Measurements from ENCODE around the gene FBLN7.
"Not testable (repeated sequence)": the region's sequence is repeated elsewhere in the genome, so short reads cannot be mapped to it uniquely, and the experiment has no call there.

Gene FBLN7

GRCh38 chr2:112184121-112184520 lies 45.9 kb downstream of the FBLN7 start:
- no peak for DNase-seq (ENCODE audit: low read depth in 2 of 2)

GRCh38 chr2:112185131-112185530 lies 46.9 kb downstream of the FBLN7 start:
- DNase-seq (ENCODE audit: low read depth in 2 of 2), result no peak

GRCh38 chr2:112187046-112187715 lies 49.0 kb downstream of the FBLN7 start:
- no peak for DNase-seq (ENCODE audit: low read depth in 2 of 2)

DNA sequence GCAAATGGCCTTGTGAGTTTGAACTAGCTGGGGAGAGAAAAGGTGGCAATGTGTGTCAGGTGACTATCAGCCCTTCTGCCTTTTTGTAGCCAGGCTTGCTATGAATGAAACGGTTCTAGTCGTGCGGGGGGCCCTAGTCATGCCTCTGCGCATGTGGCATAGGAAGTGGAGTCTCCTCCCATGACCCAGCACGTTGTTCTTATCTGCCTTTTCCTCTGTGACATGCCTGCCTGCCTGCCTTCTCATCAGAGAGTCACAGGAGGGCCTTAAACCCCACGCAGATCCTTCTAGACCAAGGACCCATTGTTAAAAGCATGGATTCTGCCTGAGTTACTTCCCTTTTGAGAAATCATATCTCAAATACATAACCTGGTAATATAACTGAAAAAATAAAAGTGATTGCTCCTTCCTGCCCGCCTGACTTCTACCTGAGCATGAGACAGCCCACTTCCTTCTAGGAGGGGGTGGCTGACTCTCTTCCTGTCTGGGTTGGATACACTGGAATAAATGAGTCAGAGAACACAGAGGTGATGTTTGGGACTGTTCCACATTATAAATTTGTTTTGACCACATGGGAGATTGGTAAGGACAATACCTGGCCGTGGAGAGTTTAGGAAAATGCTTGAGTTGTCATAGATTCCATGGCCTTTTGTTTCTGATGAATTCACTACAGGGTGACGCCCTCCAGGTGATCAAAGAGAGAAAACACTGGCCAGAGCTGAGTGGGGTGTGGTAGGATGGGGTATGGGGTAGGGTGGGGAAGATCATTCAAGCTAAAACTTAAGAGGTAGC lies 49.8 kb downstream of the FBLN7 start:
- DNase-seq (ENCODE audit: low read depth in 2 of 2), result peak; percentile 64 to 65

DNA sequence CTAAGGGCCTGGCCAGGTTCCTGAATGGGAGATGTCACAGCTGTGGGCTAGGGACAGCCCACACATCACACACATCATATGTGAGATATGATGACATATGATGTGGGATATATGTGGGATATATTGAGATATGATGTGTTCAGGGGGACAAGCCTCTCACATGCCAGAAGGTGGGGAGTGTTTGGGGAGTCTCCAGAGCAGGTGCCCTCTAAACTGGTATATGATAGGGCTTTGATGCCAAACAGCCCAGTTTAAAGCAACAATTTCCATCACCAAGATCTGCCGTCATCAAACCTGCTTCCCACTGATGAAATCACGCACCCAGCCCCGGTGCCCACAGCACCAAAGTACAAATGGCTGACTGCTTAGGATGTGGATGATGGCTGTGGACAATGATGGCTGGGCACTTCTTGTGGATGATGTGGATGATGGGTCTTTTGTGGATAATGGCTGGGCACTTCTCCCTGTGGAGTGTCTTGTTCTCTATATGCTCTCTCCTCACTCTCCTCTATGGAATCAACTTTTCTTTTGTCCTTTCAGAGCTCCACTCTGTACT lies 50.9 kb downstream of the FBLN7 start:
- no peak for DNase-seq (ENCODE audit: low read depth in 2 of 2)

- DNase-seq (ENCODE audit: low read depth in 2 of 2), result no peak
These were observed 55.8 kb downstream of the FBLN7 start for GRCh38 chr2:112194028-112194427.

DNA sequence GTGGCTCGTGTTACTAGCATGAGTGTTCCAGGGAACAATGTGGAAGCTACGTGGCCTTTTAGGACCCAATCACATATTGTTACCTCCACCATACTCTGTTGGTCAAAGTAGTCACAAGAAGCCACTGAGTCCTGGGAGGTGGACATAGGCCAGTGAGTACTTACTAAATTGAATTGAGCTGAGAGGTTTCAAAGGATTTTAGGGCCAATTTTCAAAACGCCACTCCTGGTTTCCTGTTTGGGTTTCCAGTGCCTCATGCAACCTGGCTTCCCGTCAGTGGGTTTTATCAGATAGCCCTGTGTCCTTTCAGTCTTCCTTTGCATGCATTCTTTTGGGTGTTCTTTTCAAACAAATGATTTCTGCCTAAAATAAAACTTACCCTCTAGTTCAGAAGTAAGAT lies 56.3 kb downstream of the FBLN7 start:
- no peak for DNase-seq (ENCODE audit: low read depth in 2 of 2)

- DNase-seq (ENCODE audit: low read depth in 2 of 2), result no peak
These were observed 57.1 kb downstream of the FBLN7 start for GRCh38 chr2:112195167-112195766.

DNA sequence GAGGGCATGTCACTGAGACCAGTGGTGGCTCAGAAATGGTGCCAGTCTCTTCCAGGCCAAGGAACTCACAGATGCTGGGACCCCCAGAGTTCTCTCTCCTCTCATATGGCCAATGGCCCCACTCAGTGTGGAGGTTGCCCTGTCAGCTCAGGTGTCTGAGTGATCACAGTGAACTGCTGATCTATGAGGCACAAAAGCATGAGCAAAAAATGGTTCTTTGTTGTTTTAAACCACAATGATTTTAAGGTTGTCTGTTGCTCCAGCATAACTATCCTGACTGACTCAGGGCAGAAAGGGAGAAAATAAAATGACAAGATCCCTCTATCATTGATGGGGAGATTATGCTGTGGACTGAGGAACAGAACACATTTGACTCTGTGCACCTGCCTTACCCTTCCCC lies 57.8 kb downstream of the FBLN7 start:
- DNase-seq (ENCODE audit: low read depth in 2 of 2), result no peak

DNA sequence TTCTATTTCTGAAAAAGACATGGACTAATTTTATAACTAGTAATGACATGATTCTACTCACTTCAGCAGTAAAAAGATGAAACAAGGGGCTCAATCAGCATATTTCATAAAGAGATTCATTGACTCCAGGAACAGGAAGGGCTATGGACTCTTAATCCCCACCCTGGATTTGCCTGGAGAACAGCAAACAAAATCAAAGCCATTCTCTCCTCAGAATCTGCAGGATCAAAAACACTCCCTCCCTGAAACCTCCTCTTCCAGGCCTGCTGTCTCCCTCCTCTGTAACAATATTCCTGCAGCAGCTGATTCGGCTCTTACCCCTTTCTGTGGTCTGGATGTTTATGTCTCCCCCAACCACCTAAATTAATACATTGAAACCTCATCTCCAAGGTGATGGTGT lies 59.7 kb downstream of the FBLN7 start:
- DNase-seq (ENCODE audit: low read depth in 2 of 2), result no peak

- no peak for DNase-seq (ENCODE audit: low read depth in 2 of 2)
These were observed 60.6 kb downstream of the FBLN7 start for GRCh38 chr2:112198780-112199179.

DNA sequence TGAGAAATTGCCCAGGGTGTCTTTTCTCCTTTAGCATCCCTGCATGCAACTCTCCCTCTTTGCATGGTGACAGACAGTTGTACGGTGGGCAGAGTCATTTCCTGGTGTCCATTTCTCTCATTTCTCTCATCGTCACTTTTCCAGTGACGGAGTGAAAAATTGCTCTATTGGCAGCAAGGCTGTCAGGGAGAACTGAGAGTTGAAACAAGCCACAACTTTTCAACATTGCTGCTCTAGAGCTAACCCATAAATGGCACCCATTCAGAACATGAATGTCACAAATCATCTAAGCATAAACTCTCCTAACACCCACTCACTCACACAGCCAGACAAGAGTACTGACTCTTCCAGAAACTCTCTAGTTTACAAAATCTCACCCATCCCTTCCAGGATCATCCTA lies 61.0 kb downstream of the FBLN7 start:
- no peak for DNase-seq (ENCODE audit: low read depth in 2 of 2)

DNA sequence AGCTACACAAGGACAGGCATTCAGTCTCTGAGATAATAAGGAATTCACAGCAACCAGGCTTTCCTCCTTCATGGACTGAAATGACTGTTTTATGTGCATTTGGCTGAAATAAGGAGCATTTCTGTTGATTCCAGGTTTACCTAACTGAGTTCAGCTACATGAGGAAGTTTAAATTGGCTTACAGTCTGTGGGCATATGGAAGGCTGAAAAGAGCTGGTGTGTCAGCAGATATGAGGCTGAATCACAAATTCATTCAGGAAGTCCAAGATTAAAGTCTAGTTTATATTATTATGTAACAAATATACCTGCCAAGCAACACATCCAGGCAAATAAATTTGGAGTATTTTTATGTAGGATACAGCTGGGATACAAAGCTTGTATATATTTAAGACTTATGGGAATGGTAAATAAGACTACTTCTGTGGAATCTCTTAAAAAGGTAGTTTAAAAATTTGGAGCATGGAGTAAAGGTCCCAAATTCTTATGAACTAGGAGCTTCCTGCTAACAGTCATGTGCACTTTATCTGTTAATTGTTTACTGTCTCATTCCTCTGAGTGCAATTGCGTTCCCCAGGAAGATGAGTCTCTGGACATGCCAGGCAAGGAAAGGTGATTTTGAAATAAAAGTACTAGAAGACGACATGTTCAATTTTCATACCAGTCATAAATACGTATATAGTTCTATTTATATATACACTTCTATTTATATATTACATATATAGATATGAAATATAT lies 63.7 kb downstream of the FBLN7 start:
- DNase-seq (ENCODE audit: low read depth in 2 of 2), result no peak

DNA sequence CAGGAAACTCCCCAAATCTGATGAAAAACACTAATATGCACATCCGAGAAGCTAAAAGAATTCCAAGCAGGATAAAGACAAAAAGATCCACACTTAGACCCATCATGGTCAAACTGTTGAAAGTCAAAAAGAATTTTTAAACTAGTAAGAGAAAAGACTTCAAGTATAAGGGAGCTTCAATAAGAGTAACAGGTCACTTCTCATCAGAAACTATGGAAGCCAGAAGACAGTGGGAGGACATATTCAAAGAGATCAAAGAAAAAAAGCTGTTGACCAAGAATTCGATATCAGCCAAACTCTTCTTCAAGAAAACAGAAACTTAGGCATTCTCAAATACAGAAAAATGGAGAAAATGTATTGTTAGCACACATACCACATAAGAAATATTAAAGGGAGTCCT lies 66.2 kb downstream of the FBLN7 start:
- no peak for DNase-seq (ENCODE audit: low read depth in 2 of 2)

- DNase-seq (ENCODE audit: low read depth in 2 of 2), result not testable (repeated sequence)
These were observed 69.7 kb downstream of the FBLN7 start for GRCh38 chr2:112207905-112208304.

DNA sequence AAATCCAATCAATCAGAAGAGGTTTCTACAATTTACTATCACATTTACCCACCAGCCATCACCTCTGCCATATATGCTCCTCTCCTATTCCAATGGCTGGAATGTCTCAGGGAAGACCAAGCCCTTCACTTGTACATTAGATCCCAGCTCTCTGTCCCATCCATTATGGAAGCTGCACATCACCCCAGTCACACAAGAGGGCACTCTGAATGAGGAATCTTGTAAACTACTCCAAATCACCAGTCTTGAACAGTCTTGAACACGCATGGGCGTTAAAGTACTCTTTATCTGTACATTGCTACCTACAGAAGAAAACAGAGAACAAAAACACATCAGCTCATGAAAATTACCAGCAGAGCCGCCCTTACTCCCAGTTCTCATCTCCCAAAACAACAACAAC lies 78.0 kb downstream of the FBLN7 start:
- DNase-seq (ENCODE audit: low read depth in 2 of 2), result no peak

GRCh38 chr2:112217854-112218253 lies 79.7 kb downstream of the FBLN7 start:
- DNase-seq (ENCODE audit: low read depth in 2 of 2), result no peak

- no peak for DNase-seq (ENCODE audit: low read depth in 2 of 2)
These were observed 82.0 kb downstream of the FBLN7 start for GRCh38 chr2:112220186-112220585.

GRCh38 chr2:112220831-112221230 lies 82.6 kb downstream of the FBLN7 start:
- no peak for DNase-seq (ENCODE audit: low read depth in 2 of 2)

DNA sequence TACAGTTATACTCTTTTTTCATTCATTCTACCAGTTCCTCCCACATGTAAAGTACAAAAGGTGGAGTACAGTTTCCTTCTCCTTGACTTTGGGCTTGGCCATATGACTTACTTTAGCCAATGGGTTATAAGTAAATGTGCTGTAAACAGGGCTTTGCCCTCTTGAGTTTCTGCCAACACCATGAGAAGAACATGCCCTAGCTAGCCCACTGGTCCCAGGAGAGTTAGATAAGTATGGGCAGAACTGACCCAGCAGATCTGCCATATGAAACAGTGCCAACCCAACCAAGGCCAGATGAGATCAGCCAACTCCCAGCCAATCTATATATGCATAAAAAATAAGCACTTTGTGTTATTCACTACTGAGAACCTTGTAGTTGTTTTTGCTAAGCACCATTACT lies 91.2 kb downstream of the FBLN7 start:
- no peak for DNase-seq (ENCODE audit: low read depth in 2 of 2)

DNA sequence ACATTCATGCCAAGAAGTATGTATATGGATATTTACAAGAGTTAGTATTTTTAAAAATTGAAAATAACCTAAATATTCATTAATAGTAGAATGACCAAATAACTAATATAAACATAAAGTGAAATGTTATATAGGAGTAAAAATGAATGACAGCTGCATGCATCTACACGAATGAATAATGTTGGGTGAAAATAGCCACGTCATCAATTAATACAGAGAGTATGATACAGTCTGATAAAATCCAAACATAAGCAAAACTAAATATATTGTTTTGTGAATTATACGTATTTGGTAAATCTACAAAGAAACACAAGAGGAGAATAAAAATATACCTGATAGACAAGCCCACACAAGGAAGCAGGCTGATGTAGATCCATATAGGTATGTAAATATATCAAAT lies 92.2 kb downstream of the FBLN7 start:
- DNase-seq (ENCODE audit: low read depth in 2 of 2), result no peak
